Esophagus squamous epithelium (tissue), 5 donors: Measurements from ENCODE around the gene ARHGEF3. TPM values are rescaled to one million over a fixed set of nuclear protein-coding genes. Genes with fewer than 3 reads are reported as not detected.
A peak's percentile ranks its signal among the peaks of the same experiment; 100 is the strongest.

Experiments used
- DNase-seq: peaks from one replicate; lab custom pipeline; 2025; lab: John Stamatoyannopoulos, UW
- H3K27ac ChIP-seq, 4 donors: fragments of 200-600 bp; sonication (generic); one replicate each; pipeline ENCODE4 v1.5.1; 2016 to 2019; ENCODE audit warnings: mild to moderate bottlenecking in 1 of 4
- H3K27me3 ChIP-seq, 4 donors: fragments of 200-600 bp; sonication (generic); 1 replicate in 3 of 4; 2 replicates in 1 of 4; pipeline versions ENCODE4 v1.5.1 to v1.6.0; 2017 to 2021; ENCODE audit warnings: antibody characterized with exemption in 1 of 4
- H3K36me3 ChIP-seq, 3 donors: fragments of 200-600 bp; sonication (generic); one replicate each; pipeline ENCODE4 v1.5.1; 2016 to 2019
- H3K4me1 ChIP-seq, 3 donors: fragments of 200-600 bp; sonication (generic); one replicate each; pipeline ENCODE4 v1.5.1; 2017 to 2019
- H3K4me3 ChIP-seq, 4 donors: fragments of 200-600 bp; sonication (generic); 1 replicate in 3 of 4; 2 replicates in 1 of 4; pipeline ENCODE4 v1.5.1; 2016 to 2019; ENCODE audit warnings: mild to moderate bottlenecking in 2 of 4, moderate library complexity in 1 of 4
- H3K9me3 ChIP-seq, 3 donors: fragments of 200-600 bp; sonication (generic); one replicate each; pipeline ENCODE4 v1.5.1; 2016 to 2019
- POLR2A ChIP-seq, 4 donors: fragments of 450-650 bp; IDR thresholded peaks; one replicate each; pipeline ENCODE4 v1.6.1; 2017; ENCODE audit warnings: antibody characterized with exemption in 4 of 4, mild to moderate bottlenecking in 4 of 4, moderate library complexity in 3 of 4
- WGBS, 2 donors: methylation state at CpG; one replicate each; pipeline ENCODE4 v1.1.5; 2018; 5-methylcytosine and 5-hydroxymethylcytosine counted together
- intact Hi-C: fragments of 100-400 bp; cut with DNase I; formaldehyde crosslinking; loops from one replicate; pipeline ENCODE4 v1.15.0; 2022
- total RNA-seq, 4 donors: library from RNA; depleted of rRNA; stranded (reverse); fragments of >200 nt; gene quantifications; one replicate each; pipeline ENCODE4 v1.1.0, GENCODE V29; 2016
- TF ChIP-seq, protein P1 (sequence below), 6 experiments: fragments of 450-650 bp in 4 of 6; fragments of 200-600 bp in 2 of 6; sonication (generic) in 2 of 6; IDR thresholded peaks; one replicate each; pipeline ENCODE4 v1.5.1; 2016 to 2019; ENCODE audit warnings: antibody characterized with exemption in 6 of 6, mild to moderate bottlenecking in 4 of 6, moderate library complexity in 4 of 6
- donor health status: DM: yes; HTN: yes; CAD: no.

Gene ARHGEF3
- total RNA-seq, 4 donors from 2014 or later = 20.6 to 26.3 (median 24.7) TPM

DNA sequence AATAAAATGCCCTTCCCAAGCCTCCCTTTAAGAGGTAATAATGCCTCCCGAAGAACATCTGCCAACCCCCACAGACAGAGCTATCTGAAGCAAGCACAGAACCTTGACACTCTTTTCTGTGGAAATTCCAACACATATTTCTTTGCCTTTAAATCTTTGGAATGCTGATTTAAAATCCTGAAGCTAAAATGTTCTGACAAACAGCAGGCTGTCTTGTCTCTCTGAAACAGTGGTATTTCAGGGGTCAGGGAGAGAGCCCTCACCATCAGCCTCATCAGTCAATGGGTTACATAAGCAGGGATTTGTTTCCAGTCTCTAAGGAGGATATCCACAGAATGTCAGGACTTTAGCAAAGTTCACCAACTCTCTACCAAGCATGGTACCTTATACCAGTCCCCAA is 27.8 kb upstream of the ARHGEF3 start:
- TF ChIP-seq POLR2A (IDR thresholded peaks at IDR 0.05) = no peak
- TF ChIP-seq, protein P1, sequence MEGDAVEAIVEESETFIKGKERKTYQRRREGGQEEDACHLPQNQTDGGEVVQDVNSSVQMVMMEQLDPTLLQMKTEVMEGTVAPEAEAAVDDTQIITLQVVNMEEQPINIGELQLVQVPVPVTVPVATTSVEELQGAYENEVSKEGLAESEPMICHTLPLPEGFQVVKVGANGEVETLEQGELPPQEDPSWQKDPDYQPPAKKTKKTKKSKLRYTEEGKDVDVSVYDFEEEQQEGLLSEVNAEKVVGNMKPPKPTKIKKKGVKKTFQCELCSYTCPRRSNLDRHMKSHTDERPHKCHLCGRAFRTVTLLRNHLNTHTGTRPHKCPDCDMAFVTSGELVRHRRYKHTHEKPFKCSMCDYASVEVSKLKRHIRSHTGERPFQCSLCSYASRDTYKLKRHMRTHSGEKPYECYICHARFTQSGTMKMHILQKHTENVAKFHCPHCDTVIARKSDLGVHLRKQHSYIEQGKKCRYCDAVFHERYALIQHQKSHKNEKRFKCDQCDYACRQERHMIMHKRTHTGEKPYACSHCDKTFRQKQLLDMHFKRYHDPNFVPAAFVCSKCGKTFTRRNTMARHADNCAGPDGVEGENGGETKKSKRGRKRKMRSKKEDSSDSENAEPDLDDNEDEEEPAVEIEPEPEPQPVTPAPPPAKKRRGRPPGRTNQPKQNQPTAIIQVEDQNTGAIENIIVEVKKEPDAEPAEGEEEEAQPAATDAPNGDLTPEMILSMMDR (IDR thresholded peaks at IDR 0.05) = no peak

DNA sequence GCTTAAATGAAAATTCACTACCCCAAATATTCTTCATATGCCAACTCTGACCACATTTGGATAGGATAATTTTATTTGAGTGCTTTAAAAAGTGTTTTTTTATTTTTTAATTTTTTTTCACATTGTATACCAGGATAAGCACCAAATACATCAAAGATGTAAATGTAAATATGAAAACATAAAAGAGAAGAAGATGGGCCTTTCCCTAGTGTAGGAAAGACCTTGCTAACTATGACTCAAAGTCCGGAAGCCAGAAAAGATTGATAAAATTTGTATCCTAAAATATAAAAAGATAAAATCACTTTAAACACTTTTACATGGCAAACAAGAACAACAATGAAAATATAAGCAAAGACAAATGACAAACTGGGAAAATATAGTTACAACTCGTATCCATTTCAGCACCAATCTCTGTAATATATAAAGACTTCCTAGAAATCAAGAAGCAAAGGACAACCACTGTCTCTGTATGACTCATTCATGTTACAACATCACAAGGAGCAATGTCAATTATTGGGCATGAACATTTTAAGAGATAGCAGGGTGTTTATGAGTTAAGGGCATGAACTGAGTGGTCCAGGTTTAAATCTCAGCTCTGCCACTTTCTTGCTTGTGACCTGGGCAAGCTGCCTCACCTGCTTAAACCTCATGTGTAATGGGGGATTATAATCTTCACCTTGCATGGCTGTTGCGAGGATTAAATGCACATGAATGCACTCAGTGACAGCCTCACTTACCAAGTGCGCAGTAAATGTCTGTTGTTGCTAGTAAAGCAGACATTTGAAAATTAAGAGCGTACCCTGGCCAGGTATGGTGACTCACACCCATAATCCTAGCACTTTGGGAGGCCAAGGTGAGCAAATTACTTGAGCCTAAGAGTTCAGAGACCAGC is 25.3 kb upstream of the ARHGEF3 start:
- whole genome bisulfite sequencing, 2 donors = 66 to 82% methylated on average over 5 of the region's 5 CpGs
- peaks cover 7 to 56% (median 26%) of the 10 kb centered on the region in 3 donors for H3K4me1 ChIP-seq
- H3K27ac ChIP-seq = peak overlapping the region in 2 of 4 donors; percentile 27 to 29
- intact Hi-C loops = no loop called here
- no peak overlapping the region for H3K4me3 ChIP-seq
- H3K36me3 ChIP-seq = no peaks in the 10 kb centered on the region
- no peaks in the 10 kb centered on the region for H3K9me3 ChIP-seq
- no peak for DNase-seq
- no peaks in the 10 kb centered on the region for H3K27me3 ChIP-seq
- TF ChIP-seq, protein P1 (IDR thresholded peaks at IDR 0.05) = no peak
- TF ChIP-seq POLR2A (IDR thresholded peaks at IDR 0.05) = no peak

More for the DNA sequence above, 27.8 kb upstream of the ARHGEF3 start:
- H3K27me3 ChIP-seq = no peaks in the 10 kb centered on the region
- H3K4me3 ChIP-seq = no peak overlapping the region
- no peak overlapping the region for H3K27ac ChIP-seq
- intact Hi-C loops = no loop called here
- WGBS, 2 donors = 79 to 100% methylated on average over 1 of the region's 1 CpG
- no peaks in the 10 kb centered on the region for H3K9me3 ChIP-seq
- H3K4me1 ChIP-seq = peaks cover 0 to 31% (median 5%) of the 10 kb centered on the region in 3 donors
- H3K36me3 ChIP-seq = no peaks in the 10 kb centered on the region
- no peak for DNase-seq

DNA sequence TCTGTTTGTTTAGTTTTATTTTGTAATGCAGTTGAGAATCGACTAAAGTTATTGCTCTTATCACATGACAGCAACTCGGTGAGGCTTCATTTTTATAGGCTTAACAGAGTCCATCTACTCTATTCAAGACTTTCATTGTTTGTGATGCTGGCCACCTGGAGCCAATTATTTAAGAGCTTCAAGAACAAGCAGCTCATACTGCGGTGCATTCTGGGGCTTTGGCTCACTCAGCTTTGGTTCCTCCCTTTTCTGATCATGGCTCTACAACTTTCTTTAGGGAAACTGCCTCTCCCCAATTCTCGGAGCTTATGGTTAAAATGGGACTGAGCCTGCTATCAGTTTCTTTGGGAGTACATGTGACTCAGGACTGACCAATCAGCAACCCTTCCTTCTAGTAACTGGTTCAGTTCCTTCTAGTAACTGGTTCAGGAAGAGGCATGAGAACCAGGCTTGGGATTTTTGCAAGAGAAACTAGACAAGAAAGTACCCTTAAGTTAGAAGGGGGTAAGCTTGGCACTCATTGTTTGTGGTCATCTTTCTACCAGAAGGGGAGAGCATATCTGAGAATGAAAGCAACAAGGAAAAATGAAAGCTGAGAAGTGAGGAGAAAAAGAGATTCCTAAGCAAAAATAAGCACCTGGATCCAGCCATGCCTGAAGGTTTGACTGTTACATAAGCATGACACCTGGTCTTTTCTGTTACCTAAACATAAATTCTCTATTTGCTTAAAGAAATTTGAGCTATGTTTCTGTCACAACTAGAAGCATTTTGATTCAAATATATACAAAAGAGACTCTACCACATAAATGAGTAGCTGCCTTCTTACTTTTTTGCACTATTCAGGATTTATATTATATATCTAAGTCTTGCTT is 24.1 kb upstream of the ARHGEF3 start:
- Histone ChIP-seq H3K4me1 (peaks cover 8 to 68% (median 27%) of the 10 kb centered on the region in 3 donors), H3K27ac (peak overlapping the region in 2 of 4 donors; percentile 13 to 17), H3K36me3 (no peaks in the 10 kb centered on the region), H3K27me3 (no peaks in the 10 kb centered on the region), H3K4me3 (no peak overlapping the region), H3K9me3 (no peaks in the 10 kb centered on the region)
- 38 to 63% methylated on average over 4 of the region's 4 CpGs for WGBS, 2 donors
- DNase-seq = no peak
- intact Hi-C loops = no loop called here
- TF ChIP-seq, protein P1 (IDR thresholded peaks at IDR 0.05) = no peak
- no peak for TF ChIP-seq POLR2A (IDR thresholded peaks at IDR 0.05)

DNA sequence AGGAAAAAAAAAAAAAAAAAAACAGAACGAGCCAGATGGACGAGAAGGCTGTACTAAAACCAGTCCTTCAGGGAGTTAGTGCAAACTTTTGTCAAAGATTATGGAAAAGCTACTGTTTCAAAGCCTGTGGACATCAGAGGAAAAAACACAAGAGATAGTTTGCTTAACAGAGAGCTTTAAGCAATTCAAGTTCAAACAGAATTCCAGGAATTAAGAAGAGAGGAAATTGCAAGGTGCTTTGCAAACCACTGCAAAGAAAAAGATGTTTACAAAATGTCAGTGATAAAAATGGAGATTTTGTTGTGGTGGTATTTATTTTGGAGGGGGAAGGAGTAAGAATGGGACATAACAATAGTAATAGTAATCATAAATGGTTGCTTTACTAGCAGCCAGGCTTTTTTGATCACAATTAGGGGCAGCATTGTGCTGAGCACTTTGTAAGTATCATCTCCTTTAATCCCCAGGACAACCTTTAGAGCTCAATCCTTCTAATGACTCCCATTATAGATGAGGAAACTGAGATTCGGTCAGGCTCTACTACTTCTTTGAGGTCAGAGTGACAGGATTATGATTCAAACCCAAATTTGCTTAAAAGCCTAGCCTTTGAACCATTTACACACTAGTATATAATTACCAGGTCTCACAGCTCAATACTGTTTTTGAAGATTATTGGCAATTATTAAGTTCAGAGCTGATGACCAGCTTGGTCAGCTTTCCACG is 22.4 kb upstream of the ARHGEF3 start:
- intact Hi-C loops = no loop called here
- H3K27me3 ChIP-seq = no peaks in the 10 kb centered on the region
- H3K36me3 ChIP-seq = no peaks in the 10 kb centered on the region
- no peak overlapping the region for H3K4me3 ChIP-seq
- peaks cover 8 to 76% (median 29%) of the 10 kb centered on the region in 3 donors for H3K4me1 ChIP-seq
- no peak for DNase-seq
- TF ChIP-seq, protein P1 (IDR thresholded peaks at IDR 0.05) = no peak
- TF ChIP-seq POLR2A (IDR thresholded peaks at IDR 0.05) = no peak
- peak overlapping the region in 2 of 4 donors; percentile 45 to 63 for H3K27ac ChIP-seq
- 26 to 32% methylated on average over 4 of the region's 4 CpGs for WGBS, 2 donors
- no peaks in the 10 kb centered on the region for H3K9me3 ChIP-seq
